ENCODE results near the gene GPR32.
"Not testable (repeated sequence)": the region's sequence is repeated elsewhere in the genome, so short reads cannot be mapped to it uniquely, and the experiment has no call there.

Gene GPR32

DNA sequence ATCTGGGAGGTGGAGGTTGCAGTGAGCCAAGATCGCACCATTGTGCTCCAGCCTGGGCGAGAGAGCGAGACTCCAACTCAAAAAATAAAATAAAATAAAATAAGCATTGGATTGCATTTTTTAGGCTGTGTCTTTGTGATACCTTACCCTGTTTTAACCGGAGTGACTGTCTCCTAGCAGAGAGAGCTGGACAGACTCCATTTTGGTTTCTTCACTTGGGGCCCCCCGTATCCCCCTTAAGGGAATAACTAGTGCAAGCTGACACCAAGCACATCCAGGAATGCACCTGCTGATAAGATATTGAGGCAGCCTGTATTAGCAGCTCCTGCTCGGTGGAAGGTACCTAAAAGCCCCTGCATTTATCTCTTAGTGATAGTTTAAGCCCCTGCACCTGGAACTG, 20.8 kb upstream of the GPR32 start:
- no peak for DNase-seq

- DNase-seq = no peak
These were observed 20.3 kb upstream of the GPR32 start for GRCh38 chr19:50750010-50750409.

GRCh38 chr19:50753879-50754278, 16.4 kb upstream of the GPR32 start:
- DNase-seq = no peak

DNA sequence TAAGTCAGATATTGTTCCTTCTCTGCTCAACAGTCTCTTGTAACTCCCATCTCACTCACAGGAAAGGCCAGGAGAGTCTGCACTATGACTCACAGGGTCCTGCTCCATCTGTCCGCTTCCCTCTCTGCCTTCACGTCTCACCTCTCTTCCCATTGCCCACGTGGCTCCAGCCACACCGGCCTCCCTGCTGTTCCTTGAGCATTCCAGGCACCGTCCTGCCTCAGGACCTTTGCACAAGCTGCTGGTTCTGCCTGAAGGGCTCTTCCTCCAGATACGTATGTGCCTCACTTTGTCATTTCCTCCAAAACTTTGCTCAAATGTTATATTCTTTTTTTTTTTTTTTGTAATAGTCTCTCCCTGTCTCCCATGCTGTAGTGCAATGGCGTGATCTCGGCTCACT, 14.0 kb upstream of the GPR32 start:
- not testable (repeated sequence) for DNase-seq

DNA sequence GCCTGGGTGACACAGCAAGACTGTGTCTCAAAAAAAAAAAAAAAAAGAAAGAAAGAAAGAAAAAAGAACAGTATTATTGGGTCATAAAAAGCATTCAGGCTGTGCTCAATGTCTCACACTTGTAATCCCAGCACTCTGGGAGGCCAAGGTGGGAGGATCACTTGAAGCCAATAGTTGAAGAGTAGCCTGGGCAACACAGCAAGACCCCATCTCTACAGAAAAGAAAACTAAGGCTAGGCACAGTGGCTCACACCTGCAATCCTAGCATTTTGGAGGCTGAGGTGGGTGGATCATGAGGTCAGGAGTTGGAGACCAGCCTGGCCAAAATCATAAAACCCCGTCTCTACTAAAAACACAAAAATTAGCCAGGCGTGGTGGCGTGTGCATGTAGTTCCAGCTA, 12.6 kb upstream of the GPR32 start:
- not testable (repeated sequence) for DNase-seq

DNA sequence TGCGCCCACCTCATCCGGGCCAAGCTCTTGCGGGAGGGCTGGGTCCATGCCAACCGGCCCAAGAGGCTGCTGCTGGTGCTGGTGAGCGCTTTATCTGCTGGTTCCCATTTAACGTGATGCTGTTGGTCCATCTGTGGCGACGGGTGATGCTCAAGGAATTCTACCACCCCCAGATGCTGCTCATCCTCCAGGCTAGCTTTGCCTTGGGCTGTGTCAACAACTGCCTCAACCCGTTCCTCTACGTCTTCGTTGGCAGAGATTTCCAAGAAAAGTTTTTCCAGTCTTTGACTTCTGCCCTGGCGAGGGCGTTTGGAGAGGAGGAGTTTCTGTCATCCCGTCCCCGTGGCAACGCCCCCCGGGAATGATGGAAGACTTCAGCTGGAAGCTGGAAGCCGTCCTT, 11.2 kb upstream of the GPR32 start:
- not testable (repeated sequence) for DNase-seq

DNA sequence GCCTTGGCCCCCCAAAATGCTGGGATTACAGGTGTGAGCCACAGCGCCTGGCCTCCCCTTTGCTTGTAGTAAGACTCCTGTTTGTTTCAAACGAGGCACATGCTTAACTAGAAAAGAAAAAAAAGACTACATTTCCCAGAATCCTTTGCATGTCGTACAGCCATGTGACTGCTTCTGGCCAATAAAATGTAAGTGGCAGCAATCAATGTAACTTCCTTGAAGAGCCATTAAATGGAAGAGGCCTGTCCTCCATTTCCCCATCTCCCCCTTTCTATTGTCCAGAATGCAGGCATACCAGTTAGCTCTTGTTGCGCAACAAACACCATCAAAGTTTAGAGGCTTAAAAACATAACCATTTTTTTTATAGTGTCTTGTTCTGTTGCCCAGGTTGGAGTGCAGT, 10.4 kb upstream of the GPR32 start:
- no peak for DNase-seq

GRCh38 chr19:50761501-50761900, 8.8 kb upstream of the GPR32 start:
- DNase-seq = not testable (repeated sequence)

GRCh38 chr19:50763521-50763920, 6.7 kb upstream of the GPR32 start:
- not testable (repeated sequence) for DNase-seq

- no peak for DNase-seq
These were observed 5.9 kb upstream of the GPR32 start for GRCh38 chr19:50764409-50764808.

DNA sequence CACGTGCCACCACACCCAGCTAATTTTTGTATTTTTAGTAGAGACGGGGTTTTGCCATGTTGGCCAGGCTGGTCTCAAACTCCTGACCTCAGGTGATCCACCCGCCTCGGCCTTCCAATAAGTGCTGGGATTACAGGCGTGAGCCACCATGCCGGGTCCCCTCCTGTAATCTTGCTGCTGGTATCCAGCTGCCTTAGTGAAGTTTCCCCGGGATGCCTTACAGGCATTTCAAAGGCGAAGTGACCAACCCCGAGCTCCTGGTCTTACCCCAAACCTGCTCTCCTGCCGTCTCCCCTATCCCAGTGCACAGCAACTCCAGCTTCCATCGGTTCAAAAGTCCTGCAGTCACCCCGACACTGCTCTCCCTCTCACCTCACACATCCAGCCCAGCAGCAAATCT, 3.5 kb upstream of the GPR32 start:
- DNase-seq = not testable (repeated sequence)

- DNase-seq = not testable (repeated sequence)
These were observed 3.0 kb upstream of the GPR32 start for GRCh38 chr19:50767263-50767662.

DNA sequence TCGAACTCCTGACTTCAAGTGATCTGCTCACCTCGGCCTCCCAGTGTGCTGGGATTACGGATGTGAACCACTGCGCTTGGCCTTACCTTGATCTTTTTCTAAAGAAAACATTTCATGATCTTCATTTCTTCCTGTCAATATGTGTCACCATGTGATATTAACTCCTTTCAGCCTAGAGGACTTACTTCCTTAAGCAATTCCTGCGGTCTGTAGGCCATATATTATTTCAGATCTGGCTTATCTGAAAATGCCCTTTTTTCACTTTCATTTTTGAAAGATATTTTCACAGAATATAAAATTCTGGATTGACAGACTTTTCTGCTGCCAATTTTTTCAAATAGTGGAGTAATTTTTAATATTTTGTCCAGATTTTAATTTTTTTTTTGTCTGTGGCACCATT, 2.0 kb upstream of the GPR32 start:
- DNase-seq = no peak

DNA sequence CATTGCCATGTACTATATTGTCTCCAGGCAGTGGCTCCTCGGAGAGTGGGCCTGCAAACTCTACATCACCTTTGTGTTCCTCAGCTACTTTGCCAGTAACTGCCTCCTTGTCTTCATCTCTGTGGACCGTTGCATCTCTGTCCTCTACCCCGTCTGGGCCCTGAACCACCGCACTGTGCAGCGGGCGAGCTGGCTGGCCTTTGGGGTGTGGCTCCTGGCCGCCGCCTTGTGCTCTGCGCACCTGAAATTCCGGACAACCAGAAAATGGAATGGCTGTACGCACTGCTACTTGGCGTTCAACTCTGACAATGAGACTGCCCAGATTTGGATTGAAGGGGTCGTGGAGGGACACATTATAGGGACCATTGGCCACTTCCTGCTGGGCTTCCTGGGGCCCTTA, 624 bp downstream of the GPR32 start:
- no peak for DNase-seq

DNA sequence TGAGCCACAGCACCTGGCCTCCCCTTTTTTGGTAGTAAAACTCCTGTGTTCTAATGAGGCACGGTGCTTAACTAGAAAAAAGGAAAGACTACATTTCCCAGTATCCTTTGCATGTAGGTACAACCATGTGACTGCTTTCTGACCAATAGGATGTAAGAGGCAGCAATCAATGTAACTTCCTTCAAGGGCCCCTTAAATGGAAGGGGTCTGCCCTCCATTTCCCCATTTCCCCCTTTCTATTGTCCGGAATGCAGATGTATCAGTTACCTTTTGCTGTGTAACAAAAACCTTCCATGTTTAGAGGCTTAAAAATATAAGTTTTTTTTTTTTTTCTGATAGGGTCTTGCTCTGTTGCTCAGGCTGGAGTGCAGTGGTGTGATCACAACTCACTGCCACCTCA, 2.2 kb downstream of the GPR32 start:
- DNase-seq = no peak

- DNase-seq = not testable (repeated sequence)
These were observed 2.6 kb downstream of the GPR32 start for GRCh38 chr19:50772912-50773311.

DNA sequence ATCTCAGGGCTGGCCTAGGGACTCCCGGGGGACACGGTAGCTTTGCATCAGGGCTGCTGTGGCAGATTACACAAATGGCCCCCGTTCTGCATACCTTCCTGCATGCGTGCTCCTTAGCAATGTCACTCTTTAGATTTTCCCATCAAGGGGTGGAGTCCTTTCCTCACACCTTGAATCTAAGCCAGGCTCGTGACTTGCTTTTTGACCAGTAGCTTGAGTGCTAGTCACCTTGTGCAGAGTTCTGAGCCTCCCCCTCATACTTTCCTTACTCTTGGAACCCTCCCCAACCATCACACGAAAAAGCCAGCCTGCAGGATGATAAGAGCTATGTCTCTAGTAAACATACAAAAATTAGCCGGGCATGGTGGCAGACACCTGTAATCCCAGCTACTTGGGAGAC, 3.2 kb downstream of the GPR32 start:
- not testable (repeated sequence) for DNase-seq

GRCh38 chr19:50776131-50776530, 5.9 kb downstream of the GPR32 start:
- DNase-seq = no peak

DNA sequence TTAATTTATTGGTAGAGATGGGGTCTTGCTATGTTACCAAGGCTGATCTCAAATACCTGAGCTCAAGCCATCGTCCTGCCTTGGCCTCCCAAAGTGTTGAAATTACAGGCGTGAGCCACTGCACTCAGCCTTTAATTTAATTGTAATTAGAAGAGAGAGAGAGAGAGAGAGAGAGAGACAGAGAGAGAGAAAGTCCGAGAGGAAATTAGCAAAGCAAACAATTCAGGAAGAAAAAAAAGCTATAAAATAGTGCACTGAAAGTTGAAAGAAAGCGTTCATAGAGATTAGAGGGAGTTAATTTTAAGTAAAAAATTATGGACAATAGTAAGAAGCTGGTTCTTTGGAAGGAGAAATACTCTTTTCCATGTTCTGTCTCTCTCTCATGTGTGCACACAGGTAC, 7.0 kb downstream of the GPR32 start:
- DNase-seq = no peak

- DNase-seq = no peak
These were observed 7.6 kb downstream of the GPR32 start for GRCh38 chr19:50777830-50778303.

GRCh38 chr19:50778906-50779430, 8.7 kb downstream of the GPR32 start:
- no peak for DNase-seq

DNA sequence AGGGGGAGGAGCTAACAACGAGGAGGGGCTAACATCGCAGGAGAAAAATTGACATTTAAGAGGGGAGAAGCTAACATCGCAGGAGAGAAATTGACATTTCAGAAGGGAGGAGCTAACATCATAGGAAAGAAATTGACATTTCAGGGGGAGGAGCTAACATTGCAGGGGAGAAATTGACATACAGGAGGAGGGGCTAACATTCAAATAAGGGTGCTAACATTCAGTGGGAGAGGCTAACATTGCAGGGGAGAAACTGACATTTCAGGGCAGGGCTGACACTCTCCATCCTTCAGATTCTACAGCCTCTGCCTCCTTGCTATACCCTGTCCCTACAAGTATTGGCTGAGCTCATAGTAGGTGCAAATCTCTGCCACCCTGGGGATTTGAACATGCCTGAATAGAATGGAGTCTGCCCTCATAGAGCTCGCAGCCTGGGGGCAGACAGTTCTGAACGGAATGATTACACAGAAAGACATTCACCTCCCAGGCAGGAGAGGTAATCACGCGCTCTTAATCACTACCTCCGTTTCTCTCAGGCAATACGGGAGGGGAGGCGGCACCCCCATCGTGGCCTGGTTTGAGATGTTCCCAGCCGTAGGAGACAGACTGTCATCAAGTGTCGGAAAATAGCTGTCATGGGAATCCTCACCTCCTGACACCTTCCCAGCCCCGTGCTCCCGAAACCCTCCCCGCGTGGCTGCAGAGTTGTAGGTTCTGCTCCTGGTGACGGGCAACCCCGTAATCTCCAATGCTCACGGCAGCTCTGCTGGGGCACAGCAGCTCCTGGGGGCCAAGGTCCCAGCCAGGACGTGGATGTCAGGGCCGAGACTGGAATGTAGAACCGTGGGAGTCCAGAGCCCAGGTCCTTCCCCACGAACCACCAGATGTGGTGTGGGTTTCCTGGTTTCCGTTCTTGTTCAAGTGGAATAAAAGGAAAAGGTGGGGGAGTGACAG, 9.5 kb downstream of the GPR32 start:
- no peak for DNase-seq

DNA sequence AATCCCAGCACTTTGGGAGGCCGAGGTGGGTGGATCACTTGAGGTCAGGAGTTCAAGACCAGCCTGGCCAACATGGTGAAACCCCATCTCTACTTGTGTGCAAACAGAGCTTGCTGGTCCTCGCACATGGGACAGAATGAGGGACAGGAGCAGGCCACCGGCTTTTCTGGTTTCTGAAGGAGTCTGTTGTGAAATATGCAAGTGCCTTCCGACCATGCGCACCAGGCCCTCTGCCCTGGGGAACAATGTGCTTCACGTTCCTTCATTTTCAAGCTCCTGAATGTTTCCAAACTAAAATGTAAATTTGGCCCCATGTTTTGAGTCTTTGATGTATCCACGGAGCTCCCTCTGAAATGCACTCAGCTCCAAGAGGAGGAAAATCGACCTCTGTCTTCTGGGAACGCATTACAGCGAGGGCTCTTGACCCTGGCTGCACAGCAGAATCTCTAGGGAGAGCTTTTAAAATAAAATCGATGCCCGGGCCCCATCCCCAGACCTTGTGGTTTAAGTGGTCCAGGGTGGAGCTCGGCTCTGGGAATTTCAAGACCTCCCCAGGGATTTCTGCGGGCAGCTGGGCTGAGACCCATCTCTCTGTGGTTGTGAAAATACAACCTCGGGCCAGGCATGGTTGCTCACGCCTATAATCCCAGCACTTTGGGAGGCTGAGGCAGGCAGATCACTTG, 10.6 kb downstream of the GPR32 start:
- DNase-seq = no peak

GRCh38 chr19:50783848-50784152, 13.5 kb downstream of the GPR32 start:
- not testable (repeated sequence) for DNase-seq
